H9 (cell line): ENCODE data around the gene SH3GLB2. TPM values are rescaled to one million over a fixed set of nuclear protein-coding genes. Genes with fewer than 3 reads are reported as not detected.
A peak's percentile ranks its signal among the peaks of the same experiment; 100 is the strongest.

Experiments used
- DNase-seq: peaks from one replicate; pipeline ENCODE4 v3.0.0-alpha.2; 2017
- H2AFZ ChIP-seq: one replicate; pipeline ENCODE4 v1.6.1; 2013; ENCODE audit warnings: mild to moderate bottlenecking, low read length, control low read depth, moderate library complexity
- H2AK5ac ChIP-seq: 2 replicates; pipeline ENCODE4 v1.6.1; 2013; ENCODE audit warnings: low read length, control low read depth, mixed read lengths; ENCODE audit not compliant: insufficient read length
- H2BK120ac ChIP-seq: one replicate; pipeline ENCODE4 v1.6.1; 2013; ENCODE audit warnings: low read depth, mild to moderate bottlenecking, low read length, control low read depth, inconsistent platforms; ENCODE audit not compliant: poor library complexity, severe bottlenecking
- H2BK12ac ChIP-seq: 2 replicates; pipeline ENCODE4 v1.6.1; 2013; ENCODE audit warnings: low read length, control low read depth, mixed read lengths, low read depth; ENCODE audit not compliant: insufficient read length
- H2BK15ac ChIP-seq: 2 replicates; pipeline ENCODE4 v1.6.1; 2013; ENCODE audit warnings: low read depth, low read length, control low read depth
- H2BK20ac ChIP-seq: one replicate; pipeline ENCODE4 v1.6.1; 2013; ENCODE audit warnings: low read depth, mild to moderate bottlenecking, low read length, control low read depth, inconsistent platforms; ENCODE audit not compliant: poor library complexity, severe bottlenecking
- H2BK5ac ChIP-seq: 2 replicates; pipeline ENCODE4 v1.6.1; 2013; ENCODE audit warnings: low read length, control low read depth, mixed read lengths; ENCODE audit not compliant: insufficient read length
- H3K14ac ChIP-seq: 2 replicates; pipeline ENCODE4 v1.6.1; 2013; ENCODE audit warnings: low read length, control low read depth; ENCODE audit not compliant: insufficient read depth
- H3K18ac ChIP-seq: 2 replicates; pipeline ENCODE4 v1.6.1; 2013; ENCODE audit warnings: low read depth, mild to moderate bottlenecking, mixed read lengths, low read length, control low read depth; ENCODE audit not compliant: insufficient read length
- H3K23ac ChIP-seq: 2 replicates; pipeline ENCODE4 v1.6.1; 2013; ENCODE audit warnings: low read length, control low read depth, mixed read lengths, low read depth; ENCODE audit not compliant: insufficient read length
- H3K23me2 ChIP-seq: 2 replicates; pipeline ENCODE4 v1.6.1; 2013; ENCODE audit warnings: low read depth, mild to moderate bottlenecking, mixed read lengths, low read length, control low read depth; ENCODE audit not compliant: insufficient read length, poor library complexity, severe bottlenecking
- H3K27ac ChIP-seq: 2 replicates; pipeline ENCODE4 v1.5.1; 2013; ENCODE audit warnings: low read length, control low read depth, mixed read lengths, low read depth; ENCODE audit not compliant: insufficient read length
- H3K27me3 ChIP-seq: 2 replicates; pipeline ENCODE4 v1.6.1; 2013; ENCODE audit warnings: low read length, control low read depth, inconsistent platforms; ENCODE audit not compliant: insufficient read depth
- H3K4ac ChIP-seq: 2 replicates; pipeline ENCODE4 v1.6.1; 2013; ENCODE audit warnings: low read depth, mild to moderate bottlenecking, control low read depth, inconsistent platforms, low read length, moderate library complexity
- H3K4me1 ChIP-seq: 2 replicates; pipeline ENCODE4 v1.6.1; 2013; ENCODE audit warnings: low read length, control low read depth, inconsistent platforms; ENCODE audit not compliant: insufficient read depth
- H3K4me2 ChIP-seq: 2 replicates; pipeline ENCODE4 v1.6.1; 2013; ENCODE audit warnings: low read length, control low read depth, mixed read lengths; ENCODE audit not compliant: insufficient read length, insufficient read depth
- H3K56ac ChIP-seq: 2 replicates; pipeline ENCODE4 v1.6.1; 2013; ENCODE audit warnings: low read depth, mild to moderate bottlenecking, mixed read lengths, low read length, control low read depth; ENCODE audit not compliant: insufficient read length
- H3K79me1 ChIP-seq: 2 replicates; pipeline ENCODE4 v1.6.1; 2013; ENCODE audit warnings: low read depth, mild to moderate bottlenecking, moderate library complexity, low read length, control low read depth, inconsistent platforms; ENCODE audit not compliant: insufficient read depth, poor library complexity, severe bottlenecking
- H3K79me2 ChIP-seq: 2 replicates; pipeline ENCODE4 v1.6.1; 2013; ENCODE audit warnings: low read length, control low read depth, inconsistent platforms; ENCODE audit not compliant: insufficient read depth
- H3K9ac ChIP-seq: 2 replicates; pipeline ENCODE4 v1.6.1; 2013; ENCODE audit warnings: low read length, control low read depth, mixed read lengths; ENCODE audit not compliant: insufficient read length; ENCODE audit errors: extremely low read depth
- H3K9me3 ChIP-seq: one replicate; pipeline ENCODE4 v1.6.1; 2013; ENCODE audit warnings: low read depth, low read length, inconsistent platforms; ENCODE audit not compliant: control insufficient read depth
- H3T11ph ChIP-seq: one replicate; pipeline ENCODE4 v1.6.1; 2013; ENCODE audit warnings: mild to moderate bottlenecking, low read length, control low read depth, inconsistent platforms
- H4K20me1 ChIP-seq: one replicate; pipeline ENCODE4 v1.6.1; 2013; ENCODE audit not compliant: control insufficient read depth, insufficient read length, insufficient read depth
- H4K5ac ChIP-seq: 2 replicates; pipeline ENCODE4 v1.6.1; 2013; ENCODE audit warnings: low read depth, mild to moderate bottlenecking, mixed read lengths, low read length, control low read depth; ENCODE audit not compliant: insufficient read length
- H4K8ac ChIP-seq: replicated peaks from 2 replicates; pipeline ENCODE4 v1.6.1; 2013; ENCODE audit warnings: low read length, control low read depth, mixed read lengths, low read depth; ENCODE audit not compliant: insufficient read length
- H4K91ac ChIP-seq: 2 replicates; pipeline ENCODE4 v1.6.1; 2013; ENCODE audit warnings: low read depth, mild to moderate bottlenecking, moderate library complexity, mixed read lengths, low read length, control low read depth; ENCODE audit not compliant: insufficient read length
- H3K27ac Mint-ChIP-seq, 3 experiments: 2 replicates in 2 of 3; 3 replicates in 1 of 3; pipeline ENCODE4 v1.8.0; 2020 to 2021; ENCODE audit warnings: mixed read lengths in 3 of 3, mild to moderate bottlenecking in 1 of 3, moderate library complexity in 1 of 3
- H3K27me3 Mint-ChIP-seq: 2 replicates; pipeline ENCODE4 v1.8.0; 2021; ENCODE audit warnings: low read depth, mild to moderate bottlenecking, moderate library complexity, mixed read lengths
- H3K36me3 Mint-ChIP-seq, 3 experiments: 2 replicates in 2 of 3; 3 replicates in 1 of 3; pipeline ENCODE4 v1.8.0; 2020 to 2021; ENCODE audit warnings: low read depth in 3 of 3, mixed read lengths in 3 of 3; ENCODE audit not compliant: insufficient read depth in 1 of 3
- H3K4me1 Mint-ChIP-seq, 2 experiments: 2 replicates each; pipeline ENCODE4 v1.8.0; 2020; ENCODE audit warnings: mixed read lengths in 2 of 2
- H3K4me3 Mint-ChIP-seq, 2 experiments: 2 replicates in 1 of 2; 3 replicates in 1 of 2; pipeline ENCODE4 v1.8.0; 2020 to 2021; ENCODE audit warnings: mild to moderate bottlenecking in 2 of 2, mixed read lengths in 2 of 2, moderate library complexity in 1 of 2
- H3K9me3 Mint-ChIP-seq, 2 experiments: 2 replicates in 1 of 2; 3 replicates in 1 of 2; pipeline ENCODE4 v1.8.0; 2020; ENCODE audit warnings: mild to moderate bottlenecking in 2 of 2, mixed read lengths in 2 of 2, moderate library complexity in 1 of 2
- CTCF ChIP-seq: fragments of 200-600 bp; sonication (generic); conservative IDR thresholded peaks from 3 replicates; pipeline ENCODE4 v1.8.0; 2021; ENCODE audit warnings: antibody characterized with exemption, mild to moderate bottlenecking
- WGBS: extraction: QIAGEN DNeasy Blood & Tissue Kit; methylation state at CpG from one replicate; pipeline ENCODE4 v1.1.7; 2013; ENCODE audit warnings: missing lambda C conversion rate, low lambda C conversion rate, mixed read lengths; ENCODE audit not compliant: insufficient read length; ENCODE audit errors: extremely low coverage; 5-methylcytosine and 5-hydroxymethylcytosine counted together
- total RNA-seq: library from RNA; stranded (reverse); gene quantifications from 2 replicates; pipeline ENCODE4 v1.2.1, GENCODE V29; 2021

SH3GLB2 gene
- total RNA-seq, 1 experiment from 2014 or later: 69.5 TPM

GRCh38 chr9:129012893-129013448, 15.2 kb downstream of the SH3GLB2 start:
- Histone ChIP-seq H3K56ac (no peak overlapping the region), H3K14ac (no peak overlapping the region), H3K27ac (no peak overlapping the region), H3K4me2 (no peak overlapping the region), H4K8ac (no peak overlapping the region), H2BK120ac (no peak overlapping the region), H3K18ac (no peak overlapping the region), H3K23me2 (no peaks in the 10 kb centered on the region), H3K9ac (no peak overlapping the region), H3T11ph (no peak overlapping the region), H3K27me3 (no peaks in the 10 kb centered on the region), H2AFZ (no peak overlapping the region), H2AK5ac (no peak overlapping the region), H2BK15ac (no peak overlapping the region), H3K23ac (no peak overlapping the region), H2BK12ac (no peak overlapping the region), H3K9me3 (no peaks in the 10 kb centered on the region), H3K4me1 (no peaks in the 10 kb centered on the region), H3K4ac (no peak overlapping the region), H3K79me1 (no peaks in the 10 kb centered on the region), H4K91ac (no peak overlapping the region), H4K20me1 (no peaks in the 10 kb centered on the region), H2BK5ac (no peak overlapping the region), H2BK20ac (no peak overlapping the region), H3K79me2 (no peaks in the 10 kb centered on the region), H4K5ac (no peak overlapping the region)
- WGBS: no CpG with 5 or more reads among the region's 16 CpGs
- peaks cover 6 to 60% (median 41%) of the 10 kb centered on the region in 3 experiments; a peak in 6 of 7 replicates for H3K36me3 Mint-ChIP-seq
- H3K4me3 Mint-ChIP-seq: no peak overlapping the region
- peaks cover 0 to 3% of the 10 kb centered on the region in 2 experiments; a peak in 1 of 4 replicates for H3K4me1 Mint-ChIP-seq
- H3K9me3 Mint-ChIP-seq: no peaks in the 10 kb centered on the region
- H3K27me3 Mint-ChIP-seq: no peaks in the 10 kb centered on the region; the same call in 1 of the 2 replicates
- peak overlapping the region in 1 of 3 experiments; percentile 94; a peak in 1 of 7 replicates for H3K27ac Mint-ChIP-seq
- TF ChIP-seq CTCF: no peak
- DNase-seq: no peak
